ENCODE results near the gene ELAC1.
"Not testable (repeated sequence)": the region's sequence is repeated elsewhere in the genome, so short reads cannot be mapped to it uniquely, and the experiment has no call there.

ELAC1 gene

DNA sequence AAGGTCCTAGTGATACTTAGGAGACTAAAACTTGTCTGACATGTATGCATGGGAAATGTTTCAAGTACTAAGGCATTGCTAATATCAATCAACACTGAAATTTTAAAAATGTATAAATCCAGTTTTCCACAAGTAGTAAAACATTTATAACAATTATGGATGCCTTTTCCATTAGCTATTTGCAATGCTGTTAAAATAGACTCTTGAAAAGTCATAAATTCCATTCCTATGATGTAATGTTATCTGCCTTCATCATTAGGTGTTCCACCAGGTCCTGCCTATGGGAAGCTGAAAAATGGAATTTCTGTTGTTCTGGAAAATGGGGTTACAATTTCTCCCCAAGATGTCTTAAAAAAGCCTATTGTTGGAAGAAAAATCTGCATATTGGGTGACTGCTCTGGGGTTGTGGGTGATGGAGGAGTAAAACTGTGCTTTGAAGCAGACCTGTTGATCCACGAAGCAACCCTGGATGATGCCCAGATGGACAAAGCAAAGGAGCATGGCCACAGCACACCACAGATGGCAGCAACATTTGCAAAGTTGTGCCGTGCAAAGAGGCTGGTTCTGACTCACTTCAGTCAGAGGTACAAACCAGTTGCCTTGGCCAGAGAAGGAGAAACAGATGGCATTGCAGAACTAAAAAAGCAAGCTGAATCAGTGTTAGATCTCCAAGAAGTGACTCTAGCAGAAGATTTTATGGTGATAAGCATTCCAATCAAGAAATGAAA is 18.7 kb downstream of the ELAC1 start:
- TF ChIP-seq CTCF (IDR thresholded peaks at IDR 0.05; ENCODE audit: insufficient read depth, low read depth, low read length, missing control alignments) = no peak
- DNase-seq (ENCODE audit: low read depth) = no peak
- H3K4me3 ChIP-seq (ENCODE audit: low read depth, low read length) = no peak overlapping the region

DNA sequence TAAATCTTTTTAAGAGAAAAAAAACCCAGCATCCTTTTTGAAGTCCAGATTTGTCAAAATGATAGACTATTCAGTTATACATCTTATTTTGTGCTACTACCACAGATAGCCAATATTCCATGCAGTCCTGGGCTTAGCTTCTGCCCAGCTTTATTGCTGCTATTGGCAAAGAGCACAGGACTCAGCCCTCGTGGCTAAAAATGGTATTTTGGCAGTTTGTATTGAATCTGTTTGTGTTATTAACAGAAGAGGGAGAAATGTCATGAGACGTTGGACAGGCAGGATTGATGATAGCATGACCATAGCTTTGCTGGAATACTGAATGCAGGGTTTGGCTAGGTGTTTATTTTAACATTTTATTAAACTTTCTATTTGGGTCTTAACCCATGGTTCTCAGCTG is 19.4 kb downstream of the ELAC1 start:
- no peak for TF ChIP-seq CTCF (IDR thresholded peaks at IDR 0.05; ENCODE audit: insufficient read depth, low read depth, low read length, missing control alignments)
- H3K4me3 ChIP-seq (ENCODE audit: low read depth, low read length) = no peak overlapping the region
- no peak for DNase-seq (ENCODE audit: low read depth)

DNA sequence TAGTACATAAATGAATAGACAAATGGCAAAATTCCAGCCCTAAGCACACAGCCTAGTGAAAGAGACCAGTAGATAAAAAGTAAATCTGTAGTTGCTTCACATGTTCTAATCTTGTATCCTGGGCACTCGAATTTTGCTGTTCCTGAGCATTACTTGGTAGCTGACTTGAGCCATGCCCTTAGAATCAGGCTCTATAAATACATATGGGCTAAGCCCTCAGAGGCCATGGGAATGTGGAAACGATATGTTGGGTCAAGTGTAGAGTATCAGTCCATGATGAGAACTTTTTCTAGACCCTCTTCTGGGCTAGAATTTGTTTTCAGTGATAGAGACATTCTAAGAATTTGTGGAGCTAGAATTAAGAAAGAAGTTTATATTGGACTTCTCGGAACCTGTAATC is 21.9 kb downstream of the ELAC1 start:
- no peak for DNase-seq (ENCODE audit: low read depth)
- TF ChIP-seq CTCF (IDR thresholded peaks at IDR 0.05; ENCODE audit: insufficient read depth, low read depth, low read length, missing control alignments) = no peak
- H3K4me3 ChIP-seq (ENCODE audit: low read depth, low read length) = no peak overlapping the region

- DNase-seq (ENCODE audit: low read depth) = no peak
- H3K4me3 ChIP-seq (ENCODE audit: low read depth, low read length) = no peak overlapping the region
These were observed 24.5 kb downstream of the ELAC1 start for GRCh38 chr18:50992351-50992762.

DNA sequence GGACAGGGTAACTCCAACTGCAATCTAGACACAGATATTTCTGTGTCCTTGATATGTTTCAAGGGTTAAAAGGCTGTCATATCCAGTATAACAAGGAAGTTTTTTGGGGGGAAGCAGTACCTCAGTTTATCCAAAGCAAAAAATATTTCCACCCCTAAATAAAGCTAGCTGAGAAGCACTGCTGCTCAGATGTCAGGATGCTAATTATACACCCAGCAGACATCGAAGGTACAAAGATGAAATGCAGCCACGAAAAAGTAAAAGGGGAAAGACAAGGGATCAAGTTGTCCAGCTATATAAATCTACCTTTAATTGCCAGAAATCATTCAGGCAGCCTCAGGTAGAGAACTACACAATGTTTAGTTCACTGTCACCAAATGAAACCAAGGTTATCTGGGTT is 26.2 kb downstream of the ELAC1 start:
- no peak for DNase-seq (ENCODE audit: low read depth)
- H3K4me3 ChIP-seq (ENCODE audit: low read depth, low read length) = no peak overlapping the region
- no peak for TF ChIP-seq CTCF (IDR thresholded peaks at IDR 0.05; ENCODE audit: insufficient read depth, low read depth, low read length, missing control alignments)

More at GRCh38 chr18:50992351-50992762, 24.5 kb downstream of the ELAC1 start:
- TF ChIP-seq CTCF (IDR thresholded peaks at IDR 0.05; ENCODE audit: insufficient read depth, low read depth, low read length, missing control alignments) = no peak

DNA sequence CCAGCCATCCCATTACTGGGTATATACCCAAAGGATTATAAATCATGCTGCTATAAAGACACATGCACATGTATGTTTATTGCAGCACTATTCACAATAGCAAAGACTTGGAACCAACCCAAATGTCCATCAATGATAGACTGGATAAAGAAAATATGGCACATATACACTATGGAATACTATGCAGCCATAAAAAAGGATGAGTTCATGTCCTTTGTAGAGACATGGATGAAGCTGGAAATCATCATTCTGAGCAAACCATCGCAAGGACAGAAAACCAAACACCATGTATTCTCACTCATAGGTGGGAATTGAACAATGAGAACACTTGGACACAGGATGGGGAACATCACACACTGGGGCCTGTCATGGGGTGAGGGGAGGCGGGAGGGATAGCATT is 35.3 kb downstream of the ELAC1 start:
- not testable (repeated sequence) for H3K4me3 ChIP-seq (ENCODE audit: low read depth, low read length); DNase-seq (ENCODE audit: low read depth)

DNA sequence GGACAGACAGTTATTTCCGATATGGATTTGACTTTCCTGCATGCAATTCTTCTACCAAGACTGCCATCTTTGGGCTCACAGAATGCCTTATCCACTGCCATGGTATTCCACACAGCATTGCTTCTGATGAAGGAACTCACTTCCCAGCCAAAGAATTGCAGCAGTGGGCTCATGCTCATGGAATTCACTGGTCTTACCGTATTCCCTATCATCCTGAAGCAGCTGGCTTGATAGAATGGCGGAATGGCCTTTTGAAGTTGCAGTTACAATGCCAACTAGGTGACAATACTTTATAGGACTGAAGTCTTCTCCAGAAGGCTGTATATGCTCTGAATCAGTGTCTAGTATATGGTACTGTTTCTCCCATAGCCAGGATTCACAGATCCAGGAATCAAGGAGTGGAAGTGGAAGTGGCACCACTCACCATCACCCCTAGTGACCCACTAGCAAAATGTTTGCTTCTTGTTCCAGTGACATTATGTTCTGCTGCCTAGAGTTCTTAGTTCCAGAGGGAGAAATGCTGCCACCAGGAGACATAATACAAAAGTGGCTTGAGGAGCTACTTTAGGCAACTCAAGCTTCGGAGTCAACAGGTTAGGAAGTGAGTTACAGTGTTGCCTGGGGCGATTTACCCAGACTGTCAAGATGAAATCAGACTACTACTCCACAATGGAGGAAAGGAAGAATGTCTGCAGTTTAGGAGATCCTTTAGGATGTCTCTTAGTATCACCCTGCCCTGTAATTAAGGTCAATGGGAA is 38.4 kb downstream of the ELAC1 start:
- no peak for TF ChIP-seq CTCF (IDR thresholded peaks at IDR 0.05; ENCODE audit: insufficient read depth, low read depth, low read length, missing control alignments)
- no peak for DNase-seq (ENCODE audit: low read depth)

More for the DNA sequence above, 38.4 kb downstream of the ELAC1 start:
- no peak overlapping the region for H3K4me3 ChIP-seq (ENCODE audit: low read depth, low read length)

Data from GM12865 (cell line).